ENCODE measurements around the gene ANKRD28.

DNA sequence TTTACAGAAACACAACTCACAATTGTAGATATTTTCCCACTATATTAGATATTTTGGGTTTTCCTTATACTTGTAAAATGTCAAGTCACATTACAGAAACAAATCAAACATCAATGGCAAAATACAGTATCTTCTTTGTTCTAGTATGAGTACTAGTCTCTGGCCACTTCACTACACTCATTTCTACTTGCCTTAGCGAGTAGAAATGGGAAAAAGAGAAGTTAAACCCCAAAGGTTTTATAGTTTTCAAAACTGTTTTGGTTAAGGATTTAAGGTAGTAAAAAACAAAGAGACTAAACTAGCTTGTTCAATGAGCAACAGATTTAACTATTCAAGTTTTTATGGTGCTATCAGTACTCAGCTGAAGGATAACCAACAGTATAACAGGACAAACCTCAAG is 114.5 kb downstream of the ANKRD28 start:
- TF ChIP-seq, protein P1, sequence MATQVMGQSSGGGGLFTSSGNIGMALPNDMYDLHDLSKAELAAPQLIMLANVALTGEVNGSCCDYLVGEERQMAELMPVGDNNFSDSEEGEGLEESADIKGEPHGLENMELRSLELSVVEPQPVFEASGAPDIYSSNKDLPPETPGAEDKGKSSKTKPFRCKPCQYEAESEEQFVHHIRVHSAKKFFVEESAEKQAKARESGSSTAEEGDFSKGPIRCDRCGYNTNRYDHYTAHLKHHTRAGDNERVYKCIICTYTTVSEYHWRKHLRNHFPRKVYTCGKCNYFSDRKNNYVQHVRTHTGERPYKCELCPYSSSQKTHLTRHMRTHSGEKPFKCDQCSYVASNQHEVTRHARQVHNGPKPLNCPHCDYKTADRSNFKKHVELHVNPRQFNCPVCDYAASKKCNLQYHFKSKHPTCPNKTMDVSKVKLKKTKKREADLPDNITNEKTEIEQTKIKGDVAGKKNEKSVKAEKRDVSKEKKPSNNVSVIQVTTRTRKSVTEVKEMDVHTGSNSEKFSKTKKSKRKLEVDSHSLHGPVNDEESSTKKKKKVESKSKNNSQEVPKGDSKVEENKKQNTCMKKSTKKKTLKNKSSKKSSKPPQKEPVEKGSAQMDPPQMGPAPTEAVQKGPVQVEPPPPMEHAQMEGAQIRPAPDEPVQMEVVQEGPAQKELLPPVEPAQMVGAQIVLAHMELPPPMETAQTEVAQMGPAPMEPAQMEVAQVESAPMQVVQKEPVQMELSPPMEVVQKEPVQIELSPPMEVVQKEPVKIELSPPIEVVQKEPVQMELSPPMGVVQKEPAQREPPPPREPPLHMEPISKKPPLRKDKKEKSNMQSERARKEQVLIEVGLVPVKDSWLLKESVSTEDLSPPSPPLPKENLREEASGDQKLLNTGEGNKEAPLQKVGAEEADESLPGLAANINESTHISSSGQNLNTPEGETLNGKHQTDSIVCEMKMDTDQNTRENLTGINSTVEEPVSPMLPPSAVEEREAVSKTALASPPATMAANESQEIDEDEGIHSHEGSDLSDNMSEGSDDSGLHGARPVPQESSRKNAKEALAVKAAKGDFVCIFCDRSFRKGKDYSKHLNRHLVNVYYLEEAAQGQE (IDR thresholded peaks at IDR 0.05; ENCODE audit: insufficient read depth in 1 of 2, low read depth in 2 of 2, low read length in 2 of 2): no peak
- no peak for TF ChIP-seq SIN3A (IDR thresholded peaks at IDR 0.05; ENCODE audit: borderline replicate concordance, insufficient read depth, low read length)
